Endothelial cell of umbilical vein (primary cell): ENCODE results near the gene FANCG. TPM values are rescaled to one million over a fixed set of nuclear protein-coding genes. Genes with fewer than 3 reads are reported as not detected.

Experiments used
- BruUV-seq: library from RNA; stranded (reverse); fragments of 400-500 nt; replicated peaks from 2 replicates; lab custom pipeline; 2021; lab: Mats Ljungman, UMichigan
- CTCF ChIA-PET: fragments of 300-600, 350-600 bp; sonication (Branson Sonifier 250); formaldehyde crosslinking; loops from one replicate; lab custom pipeline; 2021; ENCODE audit warnings: antibody characterized with exemption, inconsistent platforms; lab: Charles Lee
- POLR2A ChIA-PET: fragments of 300-600, 350-600 bp; sonication (Branson Sonifier 250); formaldehyde crosslinking; loops from one replicate; lab custom pipeline; 2021; ENCODE audit warnings: antibody characterized with exemption, inconsistent platforms; lab: Charles Lee
- DNase-seq: peaks from one replicate; pipeline ENCODE4 v3.0.0-alpha.2; 2011; ENCODE audit warnings: low read depth, low spot score
- FAIRE-seq: peaks from 2 replicates; lab custom pipeline; 2011; peaks lifted over from hg19 to GRCh38; lab: Jason Lieb, UNC
- H2AFZ ChIP-seq: 2 replicates; pipeline ENCODE4 v1.6.0; 2012; ENCODE audit warnings: low read depth, low read length, control low read depth, inconsistent platforms
- H3K27ac ChIP-seq: 2 replicates; pipeline ENCODE4 v1.5.1; 2011; ENCODE audit warnings: low read depth, mild to moderate bottlenecking, control low read depth, low read length, moderate library complexity; ENCODE audit not compliant: insufficient read depth
- H3K27me3 ChIP-seq, 2 experiments: 2 replicates each; pipeline versions ENCODE4 v1.6.0 to v1.6.1; 2011; ENCODE audit warnings: low read length in 2 of 2, mixed read lengths in 1 of 2; ENCODE audit not compliant: control insufficient read depth in 2 of 2, insufficient read depth in 2 of 2
- H3K36me3 ChIP-seq, 2 experiments: 2 replicates in 1 of 2; 3 replicates in 1 of 2; pipeline ENCODE4 v1.5.1; 2011; ENCODE audit warnings: low read length in 2 of 2, mild to moderate bottlenecking in 1 of 2, moderate library complexity in 1 of 2; ENCODE audit not compliant: control insufficient read depth in 2 of 2, insufficient read depth in 2 of 2; ENCODE audit errors: extremely low read depth in 1 of 2
- H3K4me1 ChIP-seq: 3 replicates; pipeline ENCODE4 v1.5.1; 2011; ENCODE audit warnings: mild to moderate bottlenecking, low read length; ENCODE audit not compliant: control insufficient read depth, insufficient read depth; ENCODE audit errors: extremely low read depth
- H3K4me2 ChIP-seq: 2 replicates; pipeline ENCODE4 v1.6.1; 2011; ENCODE audit warnings: low read length, control low read depth, mixed read lengths; ENCODE audit not compliant: insufficient read depth
- H3K4me3 ChIP-seq, 3 experiments: fragments of 200-600 bp in 1 of 3; sonication (generic), shearing (Covaris generic) in 1 of 3; replicated peaks in 1 of 3; 2 replicates each; pipeline ENCODE4 v1.5.1; 2011 to 2016; ENCODE audit warnings: control low read depth in 3 of 3, low read length in 3 of 3, mild to moderate bottlenecking in 2 of 3, inconsistent platforms in 1 of 3, low read depth in 1 of 3, moderate library complexity in 1 of 3; ENCODE audit not compliant: insufficient read depth in 1 of 3
- H3K79me2 ChIP-seq: 2 replicates; pipeline ENCODE4 v1.6.0; 2012; ENCODE audit warnings: low read length, inconsistent platforms; ENCODE audit not compliant: control insufficient read depth, insufficient read depth
- H3K9ac ChIP-seq: replicated peaks from 2 replicates; pipeline ENCODE3; 2011; ENCODE audit warnings: low read length, control low read depth; ENCODE audit not compliant: insufficient read depth; ENCODE audit errors: extremely low read depth
- H3K9me1 ChIP-seq: replicated peaks from 3 replicates; pipeline ENCODE4 v1.6.0; 2011; ENCODE audit warnings: mild to moderate bottlenecking, low read length; ENCODE audit not compliant: control insufficient read depth, insufficient read depth; ENCODE audit errors: extremely low read depth
- H3K9me3 ChIP-seq: replicated peaks from 2 replicates; pipeline ENCODE4 v1.5.1; 2012; ENCODE audit warnings: low read length, inconsistent platforms; ENCODE audit not compliant: control insufficient read depth, insufficient read depth
- H4K20me1 ChIP-seq: replicated peaks from 2 replicates; pipeline ENCODE3; 2011; ENCODE audit warnings: mild to moderate bottlenecking, low read length; ENCODE audit not compliant: control insufficient read depth, insufficient read depth; ENCODE audit errors: extremely low read depth
- EZH2 ChIP-seq: IDR thresholded peaks from 2 replicates; pipeline ENCODE4 v1.6.1; 2012; ENCODE audit warnings: borderline replicate concordance, low read depth, mild to moderate bottlenecking, moderate library complexity, low read length, inconsistent platforms; ENCODE audit not compliant: severe bottlenecking
- FOS ChIP-seq: IDR thresholded peaks from 2 replicates; pipeline ENCODE4 v1.6.1; 2011; ENCODE audit warnings: mild to moderate bottlenecking, low read length, moderate library complexity, borderline replicate concordance; ENCODE audit not compliant: insufficient read depth
- MYC ChIP-seq: IDR thresholded peaks from one replicate; pipeline ENCODE4 v1.6.1; 2011; ENCODE audit warnings: mild to moderate bottlenecking, low read depth, low read length
- POLR2AphosphoS5 ChIP-seq: IDR thresholded peaks from 2 replicates; pipeline ENCODE4 v1.6.1; 2012; ENCODE audit warnings: low read depth, mild to moderate bottlenecking, control low read depth, low read length, moderate library complexity; ENCODE audit not compliant: insufficient read depth
- dilution Hi-C: fragments of 300-500 bp; cut with MboI; formaldehyde crosslinking; loops from one replicate; pipeline ENCODE4 v1.15.0; 2019; ENCODE audit warnings: low sequenced_read_pairs; ENCODE audit not compliant: extremely low pct_ligation_motif_present
- intact Hi-C: fragments of 100-400 bp; cut with micrococcal nuclease; formaldehyde crosslinking; loops from one replicate; pipeline ENCODE4 v1.10.0; 2022
- polyA plus RNA-seq, 4 experiments: library from polyadenylated mRNA; depleted of rRNA in 3 of 4; stranded (reverse) in 3 of 4; unstranded in 1 of 4; fragments of >200 nt; gene quantifications; 2 replicates each; pipeline versions ENCODE4 v1.2.1 to v1.2.3, GENCODE V29; 2011 to 2012; ENCODE audit warnings: missing spikeins in 1 of 4
- total RNA-seq: library from RNA; stranded (reverse); gene quantifications from 2 replicates; pipeline ENCODE4 v1.2.3, GENCODE V29; 2021
- TF ChIP-seq, protein P1 (sequence below), 2 donors: IDR thresholded peaks; 1 replicate in 1 of 2; 2 replicates in 1 of 2; pipeline ENCODE4 v1.5.1; 2011; ENCODE audit warnings: low read length in 2 of 2, mild to moderate bottlenecking in 2 of 2, moderate library complexity in 2 of 2, control low read depth in 1 of 2, inconsistent platforms in 1 of 2, low read depth in 1 of 2; ENCODE audit not compliant: insufficient read depth in 1 of 2; ENCODE audit errors: extremely low read depth in 1 of 2

FANCG gene
- total and polyA plus RNA-seq, 2 donors (not counting 3 experiments of a cell fraction or from before 2014, with no cell fraction given), result 31.6 to 58.0 TPM

DNA sequence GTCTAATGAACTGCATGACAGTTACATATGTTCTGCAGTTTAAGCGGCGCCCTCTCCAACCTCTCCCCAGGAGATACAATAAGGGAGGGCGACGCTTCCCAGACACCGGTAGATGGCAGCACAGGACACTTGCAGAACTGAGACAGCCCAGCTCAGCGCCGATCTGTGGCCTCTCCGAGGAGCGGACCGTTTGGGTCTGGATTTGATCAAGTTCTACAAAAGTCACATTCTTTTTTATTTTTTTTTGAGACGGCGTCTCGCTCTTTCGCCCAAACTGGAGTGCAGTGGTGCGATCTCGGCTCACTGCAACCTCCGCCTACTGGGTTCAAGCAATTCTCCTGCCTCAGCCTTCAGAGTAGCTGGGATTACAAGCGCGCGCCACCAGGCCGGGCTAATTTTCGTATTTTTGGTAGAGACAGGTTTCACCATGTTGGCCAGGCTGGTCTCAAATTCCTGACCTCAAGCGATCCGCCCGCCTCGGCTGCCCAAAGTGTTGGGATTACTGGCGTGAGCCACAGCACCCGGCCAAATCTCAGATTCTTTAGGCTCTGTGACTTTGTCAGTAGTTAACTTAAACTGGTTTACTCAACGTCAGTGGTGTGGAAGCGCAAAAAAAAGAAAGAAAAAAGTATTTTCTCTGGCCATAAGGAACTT is 37.3 kb upstream of the FANCG start:
- FAIRE-seq (peak; percentile 99), DNase-seq (peak; percentile 88)
- Histone ChIP-seq H3K4me1 (peaks cover 31% of the 10 kb centered on the region), H3K9me1 (no peaks in the 10 kb centered on the region), H3K9ac (no peak overlapping the region), H2AFZ (peak overlapping the region; percentile 83), H3K4me3 (peak overlapping the region in 2 of 3 experiments; percentile 53 to 67), H4K20me1 (no peaks in the 10 kb centered on the region), H3K27ac (no peak overlapping the region), H3K79me2 (peaks cover 6% of the 10 kb centered on the region), H3K4me2 (peak overlapping the region; percentile 85), H3K27me3 (no peaks in the 10 kb centered on the region), H3K9me3 (no peaks in the 10 kb centered on the region), H3K36me3 (no peaks in the 10 kb centered on the region)
- TF ChIP-seq MYC (no peak), POLR2AphosphoS5 (no peak), EZH2 (no peak), FOS (no peak)
- TF ChIP-seq, protein P1, sequence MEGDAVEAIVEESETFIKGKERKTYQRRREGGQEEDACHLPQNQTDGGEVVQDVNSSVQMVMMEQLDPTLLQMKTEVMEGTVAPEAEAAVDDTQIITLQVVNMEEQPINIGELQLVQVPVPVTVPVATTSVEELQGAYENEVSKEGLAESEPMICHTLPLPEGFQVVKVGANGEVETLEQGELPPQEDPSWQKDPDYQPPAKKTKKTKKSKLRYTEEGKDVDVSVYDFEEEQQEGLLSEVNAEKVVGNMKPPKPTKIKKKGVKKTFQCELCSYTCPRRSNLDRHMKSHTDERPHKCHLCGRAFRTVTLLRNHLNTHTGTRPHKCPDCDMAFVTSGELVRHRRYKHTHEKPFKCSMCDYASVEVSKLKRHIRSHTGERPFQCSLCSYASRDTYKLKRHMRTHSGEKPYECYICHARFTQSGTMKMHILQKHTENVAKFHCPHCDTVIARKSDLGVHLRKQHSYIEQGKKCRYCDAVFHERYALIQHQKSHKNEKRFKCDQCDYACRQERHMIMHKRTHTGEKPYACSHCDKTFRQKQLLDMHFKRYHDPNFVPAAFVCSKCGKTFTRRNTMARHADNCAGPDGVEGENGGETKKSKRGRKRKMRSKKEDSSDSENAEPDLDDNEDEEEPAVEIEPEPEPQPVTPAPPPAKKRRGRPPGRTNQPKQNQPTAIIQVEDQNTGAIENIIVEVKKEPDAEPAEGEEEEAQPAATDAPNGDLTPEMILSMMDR (IDR thresholded peaks at IDR 0.05; ENCODE audit: extremely low read depth in 1 of 2, insufficient read depth in 1 of 2, low read depth in 1 of 2, low read length in 2 of 2), result peak; percentile 92
- POLR2A ChIA-PET, result no interaction called here
- no TSS peak for BruUV-seq
- CTCF ChIA-PET, result interaction anchor here (0.6 to 4.6 kb wide), 34 partner anchors 13 to 447 kb away, joined by 3 to 109 read pairs (median 4); partner anchors contain the start of gene UNC13B
- dilution Hi-C loops (no loop called here), intact Hi-C loops (loop anchor here (1.0 to 2.0 kb wide), 7 partner anchors 45 to 437 kb away; partner anchors contain the start of genes DNAJB5 and UNC13B)
